D721Med (cell line): ENCODE measurements around the gene TMCO5A.

Experiments
- DNase-seq: peaks from one replicate; pipeline ENCODE4 v3.0.0; 2011; ENCODE audit warnings: low spot score; ENCODE audit not compliant: insufficient read length
- FAIRE-seq: peaks from 2 replicates; lab custom pipeline; 2011; peaks lifted over from hg19 to GRCh38; lab: Jason Lieb, UNC
- TF ChIP-seq, protein P1 (sequence below): IDR thresholded peaks from 2 replicates; pipeline ENCODE4 v1.5.1; 2012; ENCODE audit warnings: mild to moderate bottlenecking, control low read depth; ENCODE audit not compliant: insufficient read depth; ENCODE audit errors: missing control alignments

Gene TMCO5A

DNA sequence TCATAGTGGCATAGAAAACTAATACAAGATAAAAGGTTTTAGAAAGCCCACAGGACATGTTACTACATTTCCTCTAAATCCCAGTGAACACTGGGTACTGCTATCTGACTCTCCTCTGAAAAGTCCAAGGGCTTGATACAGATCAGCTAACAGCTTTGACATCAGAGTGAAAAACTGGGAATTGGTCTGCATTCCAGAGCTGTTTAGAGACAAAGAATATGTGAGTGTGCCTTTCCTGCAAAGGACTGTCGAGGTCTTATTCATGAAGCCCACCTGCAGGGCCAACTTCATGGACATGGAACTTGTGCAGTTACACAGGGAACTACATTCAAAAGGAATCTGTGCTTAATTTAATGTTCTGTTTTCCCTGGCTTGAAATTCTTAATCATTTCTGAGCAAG is 5.2 kb upstream of the TMCO5A start:
- DNase-seq (no peak), FAIRE-seq (no peak)
- TF ChIP-seq, protein P1, sequence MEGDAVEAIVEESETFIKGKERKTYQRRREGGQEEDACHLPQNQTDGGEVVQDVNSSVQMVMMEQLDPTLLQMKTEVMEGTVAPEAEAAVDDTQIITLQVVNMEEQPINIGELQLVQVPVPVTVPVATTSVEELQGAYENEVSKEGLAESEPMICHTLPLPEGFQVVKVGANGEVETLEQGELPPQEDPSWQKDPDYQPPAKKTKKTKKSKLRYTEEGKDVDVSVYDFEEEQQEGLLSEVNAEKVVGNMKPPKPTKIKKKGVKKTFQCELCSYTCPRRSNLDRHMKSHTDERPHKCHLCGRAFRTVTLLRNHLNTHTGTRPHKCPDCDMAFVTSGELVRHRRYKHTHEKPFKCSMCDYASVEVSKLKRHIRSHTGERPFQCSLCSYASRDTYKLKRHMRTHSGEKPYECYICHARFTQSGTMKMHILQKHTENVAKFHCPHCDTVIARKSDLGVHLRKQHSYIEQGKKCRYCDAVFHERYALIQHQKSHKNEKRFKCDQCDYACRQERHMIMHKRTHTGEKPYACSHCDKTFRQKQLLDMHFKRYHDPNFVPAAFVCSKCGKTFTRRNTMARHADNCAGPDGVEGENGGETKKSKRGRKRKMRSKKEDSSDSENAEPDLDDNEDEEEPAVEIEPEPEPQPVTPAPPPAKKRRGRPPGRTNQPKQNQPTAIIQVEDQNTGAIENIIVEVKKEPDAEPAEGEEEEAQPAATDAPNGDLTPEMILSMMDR: no peak

DNA sequence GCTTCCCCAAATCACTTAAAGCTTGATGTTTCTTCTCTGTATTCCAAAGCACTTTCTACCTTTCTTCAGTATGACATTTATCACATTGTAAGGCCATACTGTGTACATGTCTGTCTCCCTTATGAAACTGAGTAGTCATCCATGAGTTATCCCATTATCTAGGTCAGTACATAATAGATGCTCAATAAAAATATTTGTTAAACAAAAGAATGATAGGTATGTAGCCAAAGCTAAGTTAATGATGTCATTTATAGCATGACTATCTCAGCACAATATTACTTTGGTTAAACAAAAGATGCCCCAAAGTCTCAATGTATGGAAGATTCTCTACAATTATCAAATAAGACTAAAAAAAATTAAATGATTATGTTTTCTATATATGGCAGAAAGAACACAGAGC is 3.1 kb upstream of the TMCO5A start:
- TF ChIP-seq, protein P1: no peak
- DNase-seq: no peak
- no peak for FAIRE-seq

DNA sequence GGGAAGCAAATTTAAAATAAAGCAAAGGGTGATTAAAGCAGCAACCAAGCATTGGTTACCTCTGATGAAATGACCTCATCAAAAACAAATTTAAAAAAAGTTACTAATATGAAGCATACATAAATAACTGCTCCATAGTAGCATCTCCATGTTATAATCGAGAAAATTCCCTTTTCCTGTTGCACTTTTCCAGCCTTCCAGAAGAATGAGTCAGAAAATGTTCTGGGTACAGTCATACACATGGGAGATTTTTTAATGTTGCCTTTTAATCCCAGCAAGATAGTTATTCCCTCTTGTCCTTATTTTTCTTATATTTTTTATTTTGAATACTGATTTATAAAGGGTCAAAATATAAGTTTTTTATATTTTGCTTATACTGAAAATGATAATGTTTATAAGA is 2.6 kb upstream of the TMCO5A start:
- TF ChIP-seq, protein P1: no peak
- no peak for FAIRE-seq
- DNase-seq: no peak

DNA sequence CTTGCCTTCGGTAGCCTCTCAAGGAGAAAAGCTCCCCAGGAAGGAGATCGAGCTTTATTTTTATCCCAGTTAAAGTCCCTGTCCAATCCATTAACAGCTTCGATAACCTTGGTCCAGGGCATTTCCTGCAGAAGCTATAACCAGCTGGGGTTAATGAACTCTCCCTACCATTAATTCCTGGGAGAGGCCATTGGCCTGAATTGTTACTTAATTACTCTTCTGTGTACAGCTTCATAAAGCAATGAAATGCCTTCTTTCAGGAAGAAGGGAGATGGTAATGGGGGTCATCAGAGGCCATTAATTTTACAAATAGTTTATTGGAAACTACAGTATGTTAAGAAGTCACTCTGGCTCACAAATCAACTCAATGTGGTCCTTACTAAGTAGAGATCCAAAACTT is 1.9 kb upstream of the TMCO5A start:
- TF ChIP-seq, protein P1: no peak
- FAIRE-seq (no peak), DNase-seq (no peak)

DNA sequence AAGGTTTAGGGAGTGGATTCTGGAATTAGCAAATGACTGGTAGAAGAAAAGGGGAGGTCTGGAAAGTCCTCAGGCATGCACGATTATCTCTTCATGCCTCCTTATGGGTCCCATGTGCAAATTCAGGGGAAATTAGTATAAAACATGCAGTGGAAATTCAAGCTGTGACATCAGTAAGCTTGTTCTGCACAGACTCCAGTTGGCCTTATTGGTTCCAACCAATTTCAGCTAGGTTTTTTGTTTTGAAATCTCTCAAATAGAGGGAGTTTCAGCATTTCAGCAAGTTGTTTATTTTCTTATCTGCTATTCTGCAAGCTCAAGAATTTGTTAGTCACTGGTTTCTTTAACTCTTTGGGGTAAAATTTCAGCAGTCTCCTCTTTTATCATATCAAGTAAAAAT is 774 bp upstream of the TMCO5A start:
- FAIRE-seq (no peak), DNase-seq (no peak)
- TF ChIP-seq, protein P1: no peak

DNA sequence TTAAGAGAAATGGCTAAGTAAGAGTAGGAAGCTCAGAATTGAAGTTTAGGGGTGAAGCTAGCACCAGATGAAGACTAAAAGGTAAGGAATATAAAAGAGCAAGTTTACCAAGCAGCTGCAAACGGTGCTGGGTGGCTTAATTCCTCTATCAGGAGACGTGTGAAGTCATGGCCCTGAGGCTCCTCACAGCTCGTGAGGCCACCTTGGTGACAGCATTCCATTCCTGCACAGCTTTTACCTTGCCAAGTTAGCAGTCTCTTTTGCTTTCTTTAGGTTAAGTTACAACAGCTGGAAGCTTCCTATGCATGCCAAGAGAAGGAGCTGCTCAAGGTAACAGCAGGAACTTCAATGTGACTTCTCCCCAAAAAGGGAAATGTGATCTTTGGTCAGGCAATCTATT is 6.4 kb downstream of the TMCO5A start:
- DNase-seq: no peak
- FAIRE-seq: no peak
- TF ChIP-seq, protein P1: no peak

DNA sequence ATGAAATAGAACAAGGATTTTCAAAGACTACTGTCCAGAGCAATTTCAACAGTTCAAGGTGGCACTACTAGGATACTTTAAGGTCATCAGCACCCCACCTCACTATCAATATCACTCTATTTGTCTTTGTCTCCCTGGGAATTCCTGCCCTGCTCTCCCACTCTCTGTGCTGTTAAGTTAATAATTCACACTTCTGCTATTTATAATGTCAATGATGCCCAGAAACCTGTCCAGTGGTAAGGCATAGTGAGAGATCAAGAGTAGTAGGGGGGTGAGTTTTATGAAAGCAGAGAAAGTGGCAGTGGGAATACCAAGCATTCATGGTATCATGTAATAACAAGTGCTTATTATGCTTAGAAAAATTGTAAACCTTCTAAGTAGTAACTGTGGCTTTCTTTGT is 7.3 kb downstream of the TMCO5A start:
- no peak for FAIRE-seq
- TF ChIP-seq, protein P1: no peak
- no peak for DNase-seq
